SK-N-SH treated with all-trans-retinoic acid at 6 μM for 48 hours (cell line): Measurements from ENCODE around the gene SIX2.

Experiments used
- ATAC-seq: fragments of 200-7000 bp; cut with Tn5 transposase; 3 replicates; pipeline ENCODE4 v1.9.1; 2020; ENCODE audit warnings: mild to moderate bottlenecking, moderate library complexity
- BACH2 ChIP-seq: fragments of 250-450 bp; sonication (Bioruptor Pico); IDR thresholded peaks from 2 replicates; pipeline ENCODE4 v1.9.0; 2021; ENCODE audit warnings: mild to moderate bottlenecking, borderline replicate concordance
- CREB5 ChIP-seq: fragments of 250-450 bp; sonication (Bioruptor Pico); IDR thresholded peaks from 2 replicates; pipeline ENCODE4 v1.5.1; 2020; ENCODE audit warnings: low read depth, mild to moderate bottlenecking, moderate library complexity
- CSDC2 ChIP-seq: fragments of 250-450 bp; sonication (Bioruptor Pico); IDR thresholded peaks from 2 replicates; pipeline ENCODE4 v1.5.0; 2020; ENCODE audit warnings: mild to moderate bottlenecking, moderate library complexity
- ESRRG ChIP-seq: fragments of 250-450 bp; sonication (Bioruptor Pico); IDR thresholded peaks from 2 replicates; pipeline ENCODE4 v1.6.1; 2021; ENCODE audit warnings: mild to moderate bottlenecking
- PPARA ChIP-seq: fragments of 250-450 bp; sonication (Bioruptor Pico); IDR thresholded peaks from 2 replicates; pipeline ENCODE4 v1.5.0; 2020; ENCODE audit warnings: mild to moderate bottlenecking, borderline replicate concordance
- RARB ChIP-seq: fragments of 250-450 bp; sonication (Bioruptor Pico); IDR thresholded peaks from 2 replicates; pipeline ENCODE4 v1.8.0; 2021; ENCODE audit warnings: mild to moderate bottlenecking, moderate library complexity
- SNAI2 ChIP-seq: fragments of 250-450 bp; sonication (Bioruptor Pico); IDR thresholded peaks from 2 replicates; pipeline ENCODE4 v1.5.0; 2020; ENCODE audit warnings: mild to moderate bottlenecking, moderate library complexity
- TCF4 ChIP-seq: fragments of 250-450 bp; sonication (Bioruptor Pico); IDR thresholded peaks from 2 replicates; pipeline ENCODE4 v1.8.0; 2021; ENCODE audit warnings: mild to moderate bottlenecking, moderate library complexity, borderline replicate concordance
- TOX ChIP-seq: fragments of 250-450 bp; sonication (Bioruptor Pico); IDR thresholded peaks from 2 replicates; pipeline ENCODE4 v1.8.0; 2021; ENCODE audit warnings: mild to moderate bottlenecking, moderate library complexity, borderline replicate concordance
- TSHZ2 ChIP-seq: fragments of 250-450 bp; sonication (Bioruptor Pico); IDR thresholded peaks from 2 replicates; pipeline ENCODE4 v1.5.0; 2020; ENCODE audit warnings: mild to moderate bottlenecking, moderate library complexity
- ZC3H10 ChIP-seq: fragments of 250-450 bp; sonication (Bioruptor Pico); IDR thresholded peaks from 2 replicates; pipeline ENCODE4 v1.5.1; 2021; ENCODE audit warnings: mild to moderate bottlenecking, moderate library complexity
- ZFP3 ChIP-seq: fragments of 250-450 bp; sonication (Bioruptor Pico); IDR thresholded peaks from 2 replicates; pipeline ENCODE4 v1.5.0; 2020; ENCODE audit warnings: mild to moderate bottlenecking, moderate library complexity
- ZFP30 ChIP-seq: fragments of 450-650 bp; formaldehyde crosslinking; IDR thresholded peaks from 2 replicates; pipeline ENCODE4 v1.5.0; 2022; ENCODE audit warnings: mild to moderate bottlenecking, moderate library complexity
- ZNF565 ChIP-seq: fragments of 450-650 bp; formaldehyde crosslinking; conservative IDR thresholded peaks from 2 replicates; pipeline ENCODE4 v1.5.0; 2020; ENCODE audit warnings: low read depth, mild to moderate bottlenecking, moderate library complexity
- TF ChIP-seq, protein P1 (sequence below): fragments of 250-450 bp; sonication (Bioruptor Pico); IDR thresholded peaks from 2 replicates; pipeline ENCODE4 v1.5.1; 2021; ENCODE audit warnings: mild to moderate bottlenecking, moderate library complexity
- TF ChIP-seq, protein P2 (sequence below): fragments of 250-450 bp; sonication (Bioruptor Pico); IDR thresholded peaks from 2 replicates; pipeline ENCODE4 v1.8.0; 2021; ENCODE audit warnings: low read depth, mild to moderate bottlenecking, moderate library complexity, borderline replicate concordance
- TF ChIP-seq, protein P3 (sequence below): fragments of 250-450 bp; sonication (Bioruptor Pico); IDR thresholded peaks from 2 replicates; pipeline ENCODE4 v1.8.0; 2020; ENCODE audit warnings: mild to moderate bottlenecking, moderate library complexity, borderline replicate concordance

Gene SIX2

DNA sequence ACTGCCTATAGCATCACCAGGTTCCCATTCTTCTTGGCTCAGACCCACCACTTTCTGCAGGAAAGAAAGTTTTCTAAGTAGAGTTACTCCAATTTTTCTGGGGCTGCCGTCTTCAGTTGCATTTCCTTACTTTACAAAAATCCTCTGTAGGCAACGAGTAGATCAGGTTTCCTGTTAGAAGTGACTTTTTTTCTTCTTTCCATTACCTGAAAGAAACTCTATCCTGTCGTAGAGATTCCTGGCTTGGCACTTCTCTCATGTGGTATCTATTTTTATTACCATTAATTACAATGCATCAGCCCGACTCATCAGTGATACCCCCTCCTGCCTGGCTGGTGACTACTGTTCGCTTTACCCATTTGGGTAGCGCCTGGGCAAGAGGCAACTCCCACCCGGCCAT lies 5.6 kb upstream of the SIX2 start:
- ATAC-seq, result no peak
- TF ChIP-seq PPARA, result no peak
- TF ChIP-seq ESRRG (CRISPR knock-in tag), result no peak
- TF ChIP-seq, protein P1, sequence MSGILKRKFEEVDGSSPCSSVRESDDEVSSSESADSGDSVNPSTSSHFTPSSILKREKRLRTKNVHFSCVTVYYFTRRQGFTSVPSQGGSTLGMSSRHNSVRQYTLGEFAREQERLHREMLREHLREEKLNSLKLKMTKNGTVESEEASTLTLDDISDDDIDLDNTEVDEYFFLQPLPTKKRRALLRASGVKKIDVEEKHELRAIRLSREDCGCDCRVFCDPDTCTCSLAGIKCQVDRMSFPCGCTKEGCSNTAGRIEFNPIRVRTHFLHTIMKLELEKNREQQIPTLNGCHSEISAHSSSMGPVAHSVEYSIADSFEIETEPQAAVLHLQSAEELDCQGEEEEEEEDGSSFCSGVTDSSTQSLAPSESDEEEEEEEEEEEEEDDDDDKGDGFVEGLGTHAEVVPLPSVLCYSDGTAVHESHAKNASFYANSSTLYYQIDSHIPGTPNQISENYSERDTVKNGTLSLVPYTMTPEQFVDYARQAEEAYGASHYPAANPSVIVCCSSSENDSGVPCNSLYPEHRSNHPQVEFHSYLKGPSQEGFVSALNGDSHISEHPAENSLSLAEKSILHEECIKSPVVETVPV (CRISPR knock-in tag), result no peak
- no peak for TF ChIP-seq CREB5 (CRISPR knock-in tag)

DNA sequence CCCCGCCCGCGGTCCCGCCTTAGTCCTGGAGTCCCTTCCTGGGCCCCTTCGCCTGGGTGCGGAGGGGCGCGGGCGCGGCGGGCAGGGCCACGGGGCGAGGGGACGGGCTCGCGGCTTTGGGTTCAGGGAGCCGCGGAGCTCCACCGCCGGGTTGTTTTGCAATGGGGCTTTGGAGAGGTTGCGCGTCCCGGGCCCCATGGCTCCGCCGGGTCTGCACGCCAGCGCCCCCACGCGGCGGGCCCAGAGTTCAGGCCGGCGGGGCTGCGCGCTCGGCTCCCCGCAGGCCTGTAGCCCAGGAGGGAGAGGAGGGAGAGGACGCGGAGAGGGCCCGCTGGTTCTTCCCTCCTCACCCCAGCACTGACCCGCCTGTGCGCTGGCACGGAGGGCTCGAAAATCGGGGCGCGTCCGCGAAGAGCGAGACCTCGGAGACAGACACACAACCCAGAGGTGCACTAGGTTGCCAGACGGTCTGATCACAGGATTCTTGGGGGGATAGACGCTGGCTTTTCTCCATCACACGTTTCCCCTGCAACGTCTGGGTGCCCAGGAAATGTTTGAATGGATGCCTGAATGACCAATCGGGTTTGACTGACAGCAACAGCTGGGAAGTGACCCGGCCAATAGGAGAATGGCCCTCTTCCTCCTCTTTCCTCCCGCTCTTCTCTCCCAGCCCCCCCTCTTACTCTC lies 4.9 kb upstream of the SIX2 start:
- peak; percentile 33 for ATAC-seq
- TF ChIP-seq ZFP30 (no peak), ZFP3 (peak; percentile 24; the same call in 1 of the 2 replicates)
- TF ChIP-seq, all 23 proteins: peak for 1

GRCh38 chr2:45013229-45014015 lies 4.2 kb upstream of the SIX2 start:
- ATAC-seq, result no peak
- no peak for TF ChIP-seq PPARA
- TF ChIP-seq CSDC2, result no peak
- no peak for TF ChIP-seq BACH2 (CRISPR knock-in tag)
- TF ChIP-seq TCF4, result no peak
- TF ChIP-seq TSHZ2 (CRISPR knock-in tag), result no peak
- TF ChIP-seq ZNF565 (CRISPR knock-in tag), result no peak
- TF ChIP-seq RARB (CRISPR knock-in tag), result no peak
- no peak for TF ChIP-seq SNAI2 (CRISPR knock-in tag)
- TF ChIP-seq, protein P2, sequence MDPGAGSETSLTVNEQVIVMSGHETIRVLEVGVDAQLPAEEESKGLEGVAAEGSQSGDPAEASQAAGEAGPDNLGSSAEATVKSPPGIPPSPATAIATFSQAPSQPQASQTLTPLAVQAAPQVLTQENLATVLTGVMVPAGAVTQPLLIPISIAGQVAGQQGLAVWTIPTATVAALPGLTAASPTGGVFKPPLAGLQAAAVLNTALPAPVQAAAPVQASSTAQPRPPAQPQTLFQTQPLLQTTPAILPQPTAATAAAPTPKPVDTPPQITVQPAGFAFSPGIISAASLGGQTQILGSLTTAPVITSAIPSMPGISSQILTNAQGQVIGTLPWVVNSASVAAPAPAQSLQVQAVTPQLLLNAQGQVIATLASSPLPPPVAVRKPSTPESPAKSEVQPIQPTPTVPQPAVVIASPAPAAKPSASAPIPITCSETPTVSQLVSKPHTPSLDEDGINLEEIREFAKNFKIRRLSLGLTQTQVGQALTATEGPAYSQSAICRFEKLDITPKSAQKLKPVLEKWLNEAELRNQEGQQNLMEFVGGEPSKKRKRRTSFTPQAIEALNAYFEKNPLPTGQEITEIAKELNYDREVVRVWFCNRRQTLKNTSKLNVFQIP (CRISPR knock-in tag), result no peak
- no peak for TF ChIP-seq ESRRG (CRISPR knock-in tag)
- no peak for TF ChIP-seq CREB5 (CRISPR knock-in tag)
- TF ChIP-seq, protein P3, sequence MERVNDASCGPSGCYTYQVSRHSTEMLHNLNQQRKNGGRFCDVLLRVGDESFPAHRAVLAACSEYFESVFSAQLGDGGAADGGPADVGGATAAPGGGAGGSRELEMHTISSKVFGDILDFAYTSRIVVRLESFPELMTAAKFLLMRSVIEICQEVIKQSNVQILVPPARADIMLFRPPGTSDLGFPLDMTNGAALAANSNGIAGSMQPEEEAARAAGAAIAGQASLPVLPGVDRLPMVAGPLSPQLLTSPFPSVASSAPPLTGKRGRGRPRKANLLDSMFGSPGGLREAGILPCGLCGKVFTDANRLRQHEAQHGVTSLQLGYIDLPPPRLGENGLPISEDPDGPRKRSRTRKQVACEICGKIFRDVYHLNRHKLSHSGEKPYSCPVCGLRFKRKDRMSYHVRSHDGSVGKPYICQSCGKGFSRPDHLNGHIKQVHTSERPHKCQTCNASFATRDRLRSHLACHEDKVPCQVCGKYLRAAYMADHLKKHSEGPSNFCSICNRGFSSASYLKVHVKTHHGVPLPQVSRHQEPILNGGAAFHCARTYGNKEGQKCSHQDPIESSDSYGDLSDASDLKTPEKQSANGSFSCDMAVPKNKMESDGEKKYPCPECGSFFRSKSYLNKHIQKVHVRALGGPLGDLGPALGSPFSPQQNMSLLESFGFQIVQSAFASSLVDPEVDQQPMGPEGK, result no peak
- TF ChIP-seq TOX, result no peak
- TF ChIP-seq ZFP30, result no peak
- no peak for TF ChIP-seq ZFP3
- no peak for TF ChIP-seq ZC3H10 (CRISPR knock-in tag)
- TF ChIP-seq, all 23 proteins: peak for 0
